Measurements from ENCODE around the gene RTP3.

Gene RTP3

DNA sequence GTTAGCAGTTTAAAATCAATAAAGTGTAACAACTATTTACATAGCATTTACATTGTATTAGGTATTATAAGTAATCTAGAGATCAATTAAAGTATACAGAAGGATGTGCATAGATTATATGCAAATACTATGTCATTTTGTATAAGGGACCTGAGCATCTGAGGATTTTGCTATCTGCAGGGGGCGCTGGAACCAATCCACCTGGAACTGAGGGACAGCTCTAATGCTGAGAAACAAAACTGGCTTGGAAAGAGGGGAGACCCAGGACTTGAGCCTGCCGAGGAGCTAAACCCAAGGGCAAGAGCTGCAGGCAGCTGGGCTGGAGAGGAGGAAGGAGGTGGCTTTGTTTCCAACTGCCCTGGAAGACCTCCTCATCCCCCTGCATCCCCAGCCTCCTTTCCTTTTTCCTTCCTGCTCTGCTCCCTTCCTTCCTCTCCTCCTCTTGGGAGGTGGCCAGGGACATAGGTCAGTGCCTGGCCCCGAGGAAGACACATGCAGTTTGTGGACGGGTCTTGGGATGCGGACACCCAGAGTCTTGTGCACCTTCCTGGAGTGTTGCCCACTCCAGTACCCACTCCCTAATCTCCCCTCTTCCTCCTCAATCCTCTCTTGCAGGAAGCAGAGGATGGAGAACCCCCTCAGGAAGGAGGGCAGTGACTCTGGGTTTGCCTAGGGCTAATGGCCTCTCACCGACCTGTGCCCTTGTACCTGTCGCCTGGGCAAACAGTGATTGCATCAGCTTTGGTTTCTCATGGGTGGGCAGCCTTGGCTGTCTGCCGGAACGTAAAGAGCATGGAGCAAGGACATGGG is 825 bp upstream of the RTP3 start:
- peak; percentile 33 for DNase-seq (ENCODE audit: low read depth)
- TF ChIP-seq, protein P1, sequence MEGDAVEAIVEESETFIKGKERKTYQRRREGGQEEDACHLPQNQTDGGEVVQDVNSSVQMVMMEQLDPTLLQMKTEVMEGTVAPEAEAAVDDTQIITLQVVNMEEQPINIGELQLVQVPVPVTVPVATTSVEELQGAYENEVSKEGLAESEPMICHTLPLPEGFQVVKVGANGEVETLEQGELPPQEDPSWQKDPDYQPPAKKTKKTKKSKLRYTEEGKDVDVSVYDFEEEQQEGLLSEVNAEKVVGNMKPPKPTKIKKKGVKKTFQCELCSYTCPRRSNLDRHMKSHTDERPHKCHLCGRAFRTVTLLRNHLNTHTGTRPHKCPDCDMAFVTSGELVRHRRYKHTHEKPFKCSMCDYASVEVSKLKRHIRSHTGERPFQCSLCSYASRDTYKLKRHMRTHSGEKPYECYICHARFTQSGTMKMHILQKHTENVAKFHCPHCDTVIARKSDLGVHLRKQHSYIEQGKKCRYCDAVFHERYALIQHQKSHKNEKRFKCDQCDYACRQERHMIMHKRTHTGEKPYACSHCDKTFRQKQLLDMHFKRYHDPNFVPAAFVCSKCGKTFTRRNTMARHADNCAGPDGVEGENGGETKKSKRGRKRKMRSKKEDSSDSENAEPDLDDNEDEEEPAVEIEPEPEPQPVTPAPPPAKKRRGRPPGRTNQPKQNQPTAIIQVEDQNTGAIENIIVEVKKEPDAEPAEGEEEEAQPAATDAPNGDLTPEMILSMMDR (conservative IDR thresholded peaks at IDR 0.05; ENCODE audit: low read depth, low read length): peak; percentile 58
- no peak overlapping the region for H3K4me3 ChIP-seq (ENCODE audit: low read depth, low read length)

DNA sequence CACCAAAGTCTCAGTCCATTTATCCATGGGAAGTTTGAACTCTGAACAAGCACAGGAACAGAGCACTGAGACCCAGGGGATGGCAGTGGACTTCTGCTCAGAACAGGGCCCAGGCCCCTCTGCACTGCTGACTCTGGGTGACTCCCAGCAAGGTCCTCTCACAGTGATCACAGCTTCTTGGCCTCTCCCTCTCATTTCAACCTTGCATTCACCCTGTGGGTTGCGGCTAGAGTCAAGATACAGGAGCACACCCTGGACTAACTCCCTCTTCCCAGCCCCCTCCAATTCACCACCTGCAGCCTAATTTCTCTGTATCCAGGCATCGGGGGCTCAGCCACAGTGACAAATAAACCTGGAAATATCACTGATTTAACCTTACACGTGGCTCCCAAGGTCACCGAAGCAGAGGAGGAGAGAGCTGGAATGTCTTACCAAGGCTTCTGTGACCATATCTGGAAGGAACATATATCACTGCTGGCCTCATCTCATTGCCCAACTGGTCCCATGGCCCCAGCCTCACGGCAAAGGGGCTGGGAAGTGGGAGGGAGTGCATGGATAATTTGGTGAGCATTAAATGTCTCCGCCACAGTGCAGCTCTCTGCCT is 1.2 kb downstream of the RTP3 start:
- DNase-seq (ENCODE audit: low read depth): no peak
- TF ChIP-seq, protein P1 (conservative IDR thresholded peaks at IDR 0.05; ENCODE audit: low read depth, low read length): no peak
- no peak overlapping the region for H3K4me3 ChIP-seq (ENCODE audit: low read depth, low read length)

DNA sequence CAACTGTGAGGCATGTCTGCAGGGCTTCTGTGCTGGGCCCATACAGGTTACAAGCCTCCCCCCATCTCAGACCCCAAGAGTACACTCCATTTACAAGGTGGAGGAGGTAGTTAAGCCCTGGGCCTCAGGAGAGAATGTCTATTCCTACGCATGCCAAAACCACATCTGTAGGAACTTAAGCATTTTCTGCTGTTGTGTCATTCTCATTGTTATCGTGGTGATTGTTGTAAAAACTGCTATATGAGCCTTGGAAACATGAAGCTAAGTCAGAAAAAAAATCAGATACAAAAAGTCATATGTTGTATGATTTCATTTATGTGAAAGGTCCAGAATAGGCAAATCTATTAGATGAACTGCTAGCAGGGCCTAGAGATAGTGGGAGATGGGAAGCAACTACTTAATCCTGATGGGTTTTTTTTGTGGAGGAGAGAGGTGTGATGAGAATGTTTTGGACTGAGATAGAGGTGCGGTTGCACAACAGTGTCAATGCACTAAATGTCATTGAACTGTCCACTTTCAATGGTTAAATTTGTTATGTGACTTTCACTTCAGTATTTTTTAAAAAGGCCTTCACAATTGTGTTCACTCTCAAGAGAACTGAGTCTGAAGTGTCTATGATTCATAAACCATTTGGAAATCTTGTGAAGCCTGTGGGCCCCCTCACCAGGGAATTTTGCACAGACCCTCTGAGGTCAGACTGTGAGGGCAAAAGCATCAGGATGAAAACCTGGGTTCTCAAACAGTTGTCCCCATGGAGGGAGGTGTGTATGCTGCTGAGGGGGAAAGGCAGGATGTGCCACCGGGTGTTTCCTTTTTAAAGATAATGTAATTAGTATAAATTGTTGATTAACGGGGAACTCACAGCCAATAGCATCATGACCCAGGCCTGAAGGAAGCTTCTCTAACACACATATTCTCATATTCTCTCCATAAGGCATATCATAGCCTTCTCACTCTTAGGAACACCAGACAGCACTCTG is 3.2 kb downstream of the RTP3 start:
- peak; percentile 51 for DNase-seq (ENCODE audit: low read depth)
- TF ChIP-seq, protein P1 (conservative IDR thresholded peaks at IDR 0.05; ENCODE audit: low read depth, low read length): no peak
- no peak overlapping the region for H3K4me3 ChIP-seq (ENCODE audit: low read depth, low read length)

DNA sequence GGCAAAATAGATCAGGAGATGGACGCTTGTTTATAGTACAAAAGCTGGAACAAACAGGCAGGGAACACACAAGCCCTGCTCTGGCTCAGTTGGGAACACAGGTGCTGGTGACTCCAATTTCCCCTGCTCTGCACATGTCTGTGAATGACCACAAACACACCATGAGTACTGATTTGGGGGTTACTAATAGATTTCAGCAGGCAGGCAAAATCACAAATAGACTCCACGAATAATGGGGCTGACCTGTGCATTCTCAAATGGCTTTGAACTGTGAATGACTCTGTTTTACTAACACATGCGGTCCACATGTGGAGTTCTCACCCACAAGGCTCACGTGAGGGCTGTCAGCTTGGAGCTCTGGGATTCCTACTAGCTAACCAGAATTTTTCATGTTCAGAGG is 3.9 kb downstream of the RTP3 start:
- peak; percentile 11 for DNase-seq (ENCODE audit: low read depth)
- H3K4me3 ChIP-seq (ENCODE audit: low read depth, low read length): no peak overlapping the region
- TF ChIP-seq, protein P1 (conservative IDR thresholded peaks at IDR 0.05; ENCODE audit: low read depth, low read length): no peak

DNA sequence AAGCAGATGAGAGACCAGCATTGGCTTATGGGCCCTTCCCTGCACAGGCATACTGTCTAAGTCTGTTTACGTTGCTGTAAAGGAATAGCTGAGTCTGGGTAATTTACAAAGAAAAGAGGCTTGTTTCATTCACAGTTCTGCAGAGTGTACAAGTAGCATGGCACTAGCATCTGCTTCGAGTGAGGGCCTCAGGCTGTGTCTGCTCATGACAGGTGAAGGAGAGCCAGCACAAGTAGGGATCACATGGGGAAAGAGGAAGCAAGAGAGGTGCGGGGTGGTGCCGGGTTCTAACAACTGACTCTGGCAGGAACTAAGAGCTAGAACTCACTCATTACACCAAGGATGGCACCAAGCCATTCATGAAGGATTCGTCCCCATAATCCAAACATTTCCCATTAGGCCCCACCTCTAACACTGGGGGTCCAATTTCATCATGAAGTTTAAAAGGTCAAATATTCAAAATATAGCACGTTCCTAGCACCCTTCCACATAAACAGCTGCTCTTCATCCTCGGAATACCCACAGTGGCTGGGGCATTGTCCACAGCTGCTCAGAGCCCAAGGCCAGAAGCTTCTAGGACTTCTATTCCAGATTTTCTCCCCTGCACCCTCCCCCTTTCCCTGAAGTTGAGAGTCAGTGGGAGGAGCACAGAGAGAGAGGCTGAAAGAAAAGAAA is 5.6 kb downstream of the RTP3 start:
- DNase-seq (ENCODE audit: low read depth): no peak
- no peak overlapping the region for H3K4me3 ChIP-seq (ENCODE audit: low read depth, low read length)
- TF ChIP-seq, protein P1 (conservative IDR thresholded peaks at IDR 0.05; ENCODE audit: low read depth, low read length): no peak

DNA sequence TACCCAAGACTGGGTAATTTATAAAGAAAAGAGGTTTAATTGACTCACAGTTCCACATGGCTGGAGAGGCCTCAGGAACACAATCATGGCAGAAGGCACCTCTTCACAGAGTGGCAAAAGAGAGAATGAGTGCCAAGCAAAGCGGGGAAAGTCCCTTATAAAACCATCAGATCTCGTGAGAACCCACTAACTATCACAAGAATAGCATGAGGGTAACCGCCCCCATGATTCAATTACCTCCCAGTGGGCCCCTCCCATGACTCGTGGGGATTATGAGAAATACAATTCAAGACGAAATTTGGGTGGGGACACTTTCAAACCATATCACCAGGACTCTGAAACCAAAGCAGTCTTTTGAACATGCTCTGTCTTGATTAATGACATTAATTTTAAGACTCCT is 7.0 kb downstream of the RTP3 start:
- TF ChIP-seq, protein P1 (conservative IDR thresholded peaks at IDR 0.05; ENCODE audit: low read depth, low read length): no peak
- DNase-seq (ENCODE audit: low read depth): no peak
- H3K4me3 ChIP-seq (ENCODE audit: low read depth, low read length): no peak overlapping the region
